NCI-H82 (cell line): ENCODE results near the gene KIAA1671.
"Not testable (repeated sequence)": the region's sequence is repeated elsewhere in the genome, so short reads cannot be mapped to it uniquely, and the experiment has no call there.

Source experiments
- DNase-seq: peaks from one replicate; lab custom pipeline; 2025; lab: John Stamatoyannopoulos, UW

Gene KIAA1671

DNA sequence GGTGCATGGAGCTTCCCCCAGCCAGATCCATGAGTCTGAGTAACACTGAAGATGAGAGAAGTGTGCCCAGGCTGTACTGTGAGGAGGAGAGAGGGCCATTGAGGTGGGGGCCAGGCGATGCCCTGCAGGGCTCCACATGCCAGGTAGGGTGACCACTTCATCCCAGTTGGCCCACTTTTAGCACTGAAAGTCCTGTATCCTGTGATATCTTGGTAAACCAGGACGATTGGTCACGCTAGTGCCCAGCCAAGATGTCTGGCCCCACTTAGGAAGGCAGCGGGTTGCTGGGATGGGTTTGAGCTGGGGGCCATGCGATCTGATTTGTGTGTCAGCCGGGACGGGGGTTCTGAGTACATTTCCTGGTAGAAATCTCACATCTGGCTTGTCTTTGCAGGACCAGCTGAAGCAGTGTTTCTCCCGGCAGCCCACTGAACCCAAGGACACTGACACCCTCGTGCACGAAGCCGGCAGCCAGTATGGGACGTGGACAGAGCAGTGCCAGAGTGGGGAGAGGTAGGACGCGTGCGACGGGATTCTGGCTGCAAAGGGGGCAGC, 218.0 kb downstream of the KIAA1671 start:
- DNase-seq, result no peak

DNA sequence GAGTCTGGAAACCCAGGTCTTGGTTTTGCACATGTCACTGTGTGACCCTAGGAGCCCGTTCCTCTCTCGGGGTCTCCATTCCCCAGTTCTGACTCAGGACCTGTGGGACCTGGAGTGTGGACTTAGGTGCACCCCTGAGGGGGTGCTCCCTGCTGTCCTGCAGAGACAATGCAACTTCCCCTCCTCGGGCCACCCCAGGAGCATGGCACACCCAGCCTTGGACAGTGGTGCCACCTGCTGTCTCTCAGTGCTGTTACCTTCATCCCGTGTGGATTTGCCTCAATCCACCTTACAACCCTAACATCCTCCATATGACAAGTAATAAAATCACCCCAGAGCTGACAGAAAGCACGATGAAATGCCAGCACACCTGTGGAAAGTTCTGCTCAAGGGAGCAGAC, 219.6 kb downstream of the KIAA1671 start:
- DNase-seq, result no peak

DNA sequence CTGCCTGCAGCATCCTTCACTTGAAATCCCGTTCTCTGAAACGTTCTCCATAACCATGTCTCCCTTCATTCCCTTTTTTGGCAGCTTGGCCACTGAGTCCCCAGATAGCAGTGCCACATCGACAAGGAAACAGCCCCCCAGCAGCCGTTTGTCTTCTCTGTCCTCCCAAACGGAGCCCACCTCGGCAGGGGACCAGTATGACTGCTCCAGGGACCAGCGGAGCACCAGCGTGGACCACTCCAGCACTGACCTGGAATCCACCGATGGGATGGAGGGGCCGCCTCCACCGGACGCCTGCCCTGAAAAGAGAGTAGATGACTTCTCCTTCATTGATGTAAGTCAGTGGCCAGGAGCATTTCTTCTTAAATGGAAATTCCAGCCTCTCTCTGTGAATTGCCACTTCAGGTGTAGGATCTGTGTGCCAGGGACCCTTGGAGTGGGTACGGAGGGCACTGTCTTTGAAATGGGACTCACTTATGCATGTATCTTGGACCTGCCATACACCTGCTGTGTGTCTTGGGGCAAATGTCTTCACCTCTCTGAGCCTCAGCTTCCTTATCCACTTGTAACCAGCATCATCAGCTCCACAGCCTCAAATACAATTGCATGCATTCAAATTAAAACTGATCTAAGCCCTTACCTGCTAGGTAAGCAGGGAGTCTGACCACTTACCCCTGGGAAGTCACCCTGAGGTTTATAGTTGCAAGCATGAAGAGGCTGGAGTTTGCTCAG, 221.8 kb downstream of the KIAA1671 start:
- DNase-seq, result no peak

DNA sequence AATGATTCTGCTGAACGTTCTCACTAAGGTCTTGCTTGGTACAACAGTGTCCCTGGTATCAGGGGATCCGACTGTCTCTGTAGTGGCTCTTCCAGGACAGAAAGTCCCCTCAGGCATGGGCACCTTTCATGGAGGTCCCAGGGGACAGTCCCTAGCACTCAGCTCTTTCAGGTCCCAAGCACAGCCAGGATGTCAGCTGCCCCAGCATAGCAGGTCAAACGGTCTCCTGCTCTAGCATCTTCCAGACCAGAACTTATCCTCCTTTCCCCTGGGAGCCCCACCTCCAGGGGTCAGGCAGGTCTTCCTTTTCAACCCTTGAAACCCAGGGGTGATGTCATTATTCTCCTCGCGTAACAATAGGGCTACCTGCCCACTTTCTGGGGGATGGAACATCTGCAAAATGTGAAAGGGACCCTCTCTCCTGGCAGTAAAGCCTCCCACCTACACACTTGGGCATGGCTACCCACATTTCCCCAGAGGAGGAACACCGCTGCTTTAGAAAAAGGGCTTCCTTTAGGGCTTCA, 222.4 kb downstream of the KIAA1671 start:
- no peak for DNase-seq

DNA sequence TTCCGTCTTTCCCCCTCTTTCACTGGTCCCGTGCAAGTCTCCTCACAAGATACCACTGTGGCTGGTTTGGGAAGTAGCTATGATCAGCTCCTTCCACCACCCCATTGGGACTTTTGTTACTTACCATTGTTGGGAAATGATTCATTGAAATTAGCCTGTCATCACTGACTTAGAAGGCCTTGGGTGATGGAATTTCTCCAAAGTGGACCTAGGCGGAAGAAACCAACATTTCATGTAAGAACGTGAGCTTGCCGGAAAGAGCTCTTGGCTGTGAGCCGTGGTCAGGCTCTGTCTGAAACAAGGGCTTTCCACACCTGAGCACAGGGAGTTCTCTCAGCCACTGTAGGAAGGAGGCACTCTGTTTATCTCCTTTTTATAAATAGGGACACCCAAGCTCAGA, 223.7 kb downstream of the KIAA1671 start:
- DNase-seq, result no peak

DNA sequence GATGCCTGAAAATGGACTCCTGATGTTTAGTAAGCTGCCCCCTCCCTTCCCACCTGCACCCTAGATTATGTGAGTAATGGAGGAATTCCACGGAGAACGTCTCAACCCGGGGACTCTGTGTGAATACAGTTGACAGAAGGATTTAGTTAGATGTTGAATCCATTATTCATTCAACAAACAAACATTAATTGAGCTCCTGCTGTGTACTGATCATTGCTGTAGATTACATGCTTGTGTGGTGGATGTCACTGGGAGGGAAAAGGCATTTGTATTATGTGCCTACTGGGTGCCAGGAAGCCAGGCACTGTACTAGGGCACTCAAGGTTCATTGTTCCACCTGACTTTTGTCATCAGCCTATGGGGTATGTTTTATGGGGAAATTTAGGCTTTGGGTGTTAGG, 224.3 kb downstream of the KIAA1671 start:
- DNase-seq, result no peak

DNA sequence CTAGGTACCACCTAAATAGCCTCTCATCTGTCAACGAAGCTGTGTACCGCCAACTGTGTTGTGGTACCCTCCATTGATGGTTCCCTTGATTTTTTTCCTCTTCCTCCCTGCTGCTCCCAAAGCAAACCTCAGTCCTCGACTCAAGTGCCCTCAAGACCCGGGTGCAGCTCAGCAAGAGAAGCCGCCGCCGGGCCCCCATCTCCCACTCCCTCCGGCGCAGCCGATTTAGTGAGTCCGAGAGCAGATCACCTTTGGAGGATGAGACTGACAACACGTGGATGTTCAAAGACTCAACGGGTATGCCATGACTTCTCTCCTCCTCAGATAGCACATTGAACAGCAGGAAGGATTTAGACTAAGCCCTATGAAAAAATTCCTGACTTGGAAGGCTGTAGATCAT, 224.7 kb downstream of the KIAA1671 start:
- DNase-seq, result no peak

DNA sequence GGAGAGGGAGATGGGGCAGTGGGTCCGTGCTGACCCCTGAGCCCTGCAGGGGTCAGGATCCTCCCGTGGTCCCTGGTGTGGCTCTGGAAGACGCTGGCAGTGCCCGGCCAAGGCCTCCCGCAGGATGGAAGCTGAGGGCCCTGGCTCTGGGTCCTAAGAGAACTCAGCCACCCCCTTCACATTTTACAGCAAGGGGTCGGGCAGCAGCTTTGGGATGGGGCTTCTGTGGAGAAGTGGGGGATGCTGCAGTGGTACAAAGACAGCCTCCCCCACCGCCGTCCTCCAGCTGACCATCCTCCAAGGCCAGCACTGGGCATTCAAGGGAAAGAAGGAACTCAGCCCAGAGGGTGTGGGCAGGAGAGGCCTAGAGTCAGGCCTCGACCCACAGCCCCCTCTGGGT, 225.4 kb downstream of the KIAA1671 start:
- DNase-seq, result no peak

DNA sequence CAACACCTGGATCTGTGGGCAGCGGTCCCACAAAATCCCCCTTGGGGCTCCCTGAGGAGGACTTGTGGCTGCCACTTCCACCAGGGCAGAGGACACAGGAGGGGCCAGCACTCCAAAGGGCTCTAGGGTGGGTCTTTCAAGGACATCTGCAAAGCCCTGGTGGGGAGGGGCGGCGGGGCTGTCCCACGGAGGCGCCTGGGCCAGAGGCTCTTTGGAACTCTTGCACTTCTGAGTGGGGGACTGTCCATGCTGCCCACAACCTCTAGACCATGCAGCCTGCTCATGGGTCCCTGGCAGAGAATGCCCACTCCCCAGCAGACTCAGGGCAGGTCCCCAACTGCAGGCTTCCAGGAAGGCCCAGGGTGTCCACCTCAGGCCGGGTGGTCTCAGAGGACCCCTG, 225.8 kb downstream of the KIAA1671 start:
- DNase-seq, result not testable (repeated sequence)

DNA sequence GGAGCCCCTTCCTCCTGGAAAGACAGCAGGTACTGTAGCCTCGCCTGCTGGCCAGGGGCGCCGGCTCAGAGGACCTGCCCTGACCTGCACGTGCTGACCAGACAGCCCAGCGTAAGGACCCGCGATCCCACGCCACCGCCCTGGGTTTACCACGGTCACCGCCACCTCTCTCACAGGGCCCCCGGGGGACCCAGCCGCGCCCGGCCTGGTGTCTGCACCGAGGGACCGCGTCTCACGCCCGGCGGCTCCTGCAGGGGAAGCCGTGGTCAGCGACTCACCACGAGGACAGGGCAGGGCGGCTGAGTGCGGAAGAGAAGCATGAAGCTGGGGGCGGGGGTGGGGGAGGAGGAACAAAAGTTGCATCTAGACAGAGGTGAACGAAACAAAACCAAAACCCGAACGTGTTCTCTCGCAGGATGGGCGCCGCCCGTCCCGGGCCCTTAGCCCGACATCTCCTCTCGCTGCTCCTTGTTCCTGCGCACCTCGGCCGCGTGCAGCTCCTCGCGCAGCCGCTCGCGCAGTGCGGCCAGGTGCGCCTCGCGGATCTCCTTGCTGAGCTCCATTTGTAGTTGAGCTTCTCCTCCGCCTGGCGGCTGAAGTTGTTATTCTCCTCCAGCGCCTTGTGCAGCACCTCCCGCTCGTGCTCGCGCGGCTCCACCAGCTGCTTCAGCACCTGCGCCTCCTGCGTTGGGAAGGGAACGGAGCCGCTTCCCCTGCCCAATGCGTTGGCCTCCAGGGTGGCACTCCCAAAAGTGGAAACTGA, 226.5 kb downstream of the KIAA1671 start:
- DNase-seq, result not testable (repeated sequence)

DNA sequence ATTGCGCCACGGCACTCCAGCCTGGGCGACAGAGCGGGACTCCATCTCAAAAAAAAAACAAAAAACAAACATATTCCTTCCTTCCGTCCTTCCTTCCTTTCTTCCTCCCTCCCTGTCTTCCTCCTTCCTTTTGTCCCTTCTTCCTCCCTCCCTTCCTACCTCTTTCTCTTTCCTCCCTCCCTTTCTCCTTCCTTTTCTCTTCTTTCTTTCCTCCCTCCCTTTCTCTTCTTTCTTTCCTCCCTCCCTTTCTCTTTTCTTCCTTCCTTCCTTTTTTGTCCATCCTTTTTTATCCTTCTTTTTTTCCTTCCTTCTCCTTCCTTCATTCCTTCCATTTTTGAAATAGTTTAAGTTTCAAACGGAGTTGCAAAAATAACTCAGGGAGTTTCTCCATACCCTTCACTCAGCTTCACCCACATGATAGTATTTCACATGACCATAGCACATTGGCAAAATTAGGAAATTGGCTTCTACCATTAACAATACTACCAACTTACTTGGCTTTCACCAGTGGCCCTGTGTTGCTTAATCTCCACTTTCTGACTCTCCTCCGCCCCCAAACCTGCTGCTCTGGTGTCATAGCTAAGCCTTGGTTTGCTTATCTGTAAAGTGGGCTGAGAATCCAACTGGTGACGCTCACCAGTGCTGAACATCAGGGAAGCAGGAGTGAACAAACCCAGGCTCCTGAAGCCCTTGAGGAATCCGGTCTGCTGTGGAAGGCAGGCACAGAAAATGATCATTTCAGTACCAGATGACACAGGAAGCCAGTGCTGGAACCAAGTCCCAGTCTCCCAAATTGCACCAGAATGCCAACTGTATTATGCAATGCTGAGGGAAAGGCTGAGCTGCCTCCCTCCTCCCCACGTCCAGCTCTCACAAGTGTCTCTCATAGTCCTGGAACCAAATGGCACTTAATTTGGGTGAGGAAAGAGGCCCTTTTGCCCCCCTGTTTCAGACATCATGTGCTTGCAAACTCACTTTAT, 229.9 kb downstream of the KIAA1671 start:
- no peak for DNase-seq

DNA sequence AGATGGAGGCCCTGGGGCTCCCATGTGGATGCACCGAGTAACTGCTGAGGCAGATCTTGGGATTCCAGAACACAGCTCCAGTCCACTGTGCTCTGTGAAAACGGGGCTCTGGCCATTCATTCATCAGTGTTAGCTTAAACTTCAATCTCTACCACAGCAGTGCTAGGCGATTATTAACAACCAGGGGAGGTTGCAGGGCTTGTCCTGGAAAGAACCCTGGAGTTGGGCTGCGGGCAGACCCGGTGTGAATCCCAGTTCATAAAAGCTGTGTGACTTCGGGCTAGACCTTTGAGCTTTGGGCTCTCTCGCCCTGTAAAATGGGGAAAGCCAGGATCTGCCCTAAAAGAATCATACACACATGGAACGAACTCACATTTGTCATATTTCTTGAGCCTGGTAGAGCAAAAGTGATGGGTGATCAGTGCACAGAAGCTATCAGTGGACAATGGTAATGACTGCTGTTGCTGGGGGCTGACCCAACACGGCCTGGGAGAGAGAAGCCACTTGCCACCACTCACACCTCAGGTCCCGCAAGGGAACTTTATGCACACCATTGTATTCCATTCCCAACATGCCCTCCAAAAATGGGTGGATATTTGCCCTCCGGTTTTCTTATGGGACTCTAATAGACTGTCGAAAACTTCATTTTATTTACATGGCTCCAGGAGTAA, 231.6 kb downstream of the KIAA1671 start:
- DNase-seq, result no peak

DNA sequence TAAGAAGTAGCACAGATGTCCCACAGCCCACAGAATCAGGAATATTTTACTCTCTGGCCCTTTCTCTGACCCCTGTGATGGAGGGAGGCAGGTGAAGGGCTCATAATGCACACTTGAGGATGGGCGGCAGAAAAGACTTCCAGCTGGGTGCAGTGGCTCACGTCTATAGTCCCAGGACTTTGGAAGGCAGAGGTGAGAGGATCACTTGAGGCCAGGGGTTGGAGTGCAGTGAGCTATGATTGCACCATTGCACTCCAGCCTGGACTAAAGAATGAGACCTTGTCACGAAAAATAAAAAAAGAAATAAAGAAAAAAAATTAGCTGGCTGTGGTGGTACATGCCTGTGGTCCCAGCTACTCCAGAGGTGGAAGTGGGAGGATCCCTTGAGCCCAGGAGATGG, 233.6 kb downstream of the KIAA1671 start:
- no peak for DNase-seq

DNA sequence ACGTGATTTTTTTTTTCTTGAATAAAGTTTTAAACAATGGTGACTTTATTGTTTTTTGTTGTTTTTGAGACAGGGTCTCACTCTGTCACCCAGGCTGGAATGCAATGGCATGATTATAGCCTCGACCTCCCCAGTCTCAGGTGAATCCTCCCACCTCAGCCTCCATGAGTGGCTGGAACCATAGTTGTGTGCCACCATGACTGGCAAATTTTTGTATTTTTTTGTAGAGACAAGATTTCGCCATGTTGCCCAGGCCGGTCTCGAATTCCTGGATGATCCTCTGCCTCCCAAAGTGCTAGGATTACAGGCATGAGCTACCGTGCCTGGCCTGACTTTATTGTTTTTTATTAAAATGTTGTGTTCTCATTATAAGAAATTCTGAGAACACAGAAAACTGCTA, 235.0 kb downstream of the KIAA1671 start:
- no peak for DNase-seq

DNA sequence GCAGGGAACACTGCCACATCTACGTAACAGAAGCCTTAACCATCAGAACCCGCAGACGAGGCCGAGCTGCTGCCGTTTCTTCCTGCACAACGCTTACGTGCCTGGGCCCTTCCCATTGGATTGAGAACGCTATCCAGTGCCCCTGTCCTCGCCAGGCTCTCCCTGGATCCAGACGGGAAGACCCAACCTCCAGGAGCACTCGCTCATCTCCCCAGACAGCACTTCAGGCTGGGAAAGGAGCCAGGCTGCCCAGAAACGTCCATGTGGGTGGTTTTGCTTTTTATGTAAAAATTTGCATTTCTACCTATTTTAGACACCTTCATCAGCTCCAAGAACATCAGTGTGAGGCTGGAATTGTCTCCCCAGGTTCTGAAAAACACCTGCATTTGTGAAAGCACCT, 239.9 kb downstream of the KIAA1671 start:
- no peak for DNase-seq

DNA sequence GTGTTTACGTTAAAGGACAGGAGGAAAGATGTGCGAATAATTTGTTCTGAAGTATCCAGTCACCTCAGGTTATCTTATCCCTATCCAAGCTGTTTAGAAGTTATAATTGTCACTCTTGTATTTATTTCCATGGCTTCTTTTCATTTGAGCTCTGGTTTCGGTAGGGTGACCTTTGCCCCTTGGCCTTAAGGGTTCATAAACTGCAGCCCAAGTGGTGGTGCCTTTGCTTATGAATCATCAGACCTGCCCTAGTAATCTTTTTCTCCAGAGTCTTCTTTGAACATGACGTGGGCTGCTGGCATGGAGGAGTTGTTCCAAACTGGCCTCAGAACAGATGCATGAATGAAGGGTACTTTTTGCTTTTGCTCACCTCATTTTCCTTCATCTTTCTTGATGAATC, 240.6 kb downstream of the KIAA1671 start:
- no peak for DNase-seq

DNA sequence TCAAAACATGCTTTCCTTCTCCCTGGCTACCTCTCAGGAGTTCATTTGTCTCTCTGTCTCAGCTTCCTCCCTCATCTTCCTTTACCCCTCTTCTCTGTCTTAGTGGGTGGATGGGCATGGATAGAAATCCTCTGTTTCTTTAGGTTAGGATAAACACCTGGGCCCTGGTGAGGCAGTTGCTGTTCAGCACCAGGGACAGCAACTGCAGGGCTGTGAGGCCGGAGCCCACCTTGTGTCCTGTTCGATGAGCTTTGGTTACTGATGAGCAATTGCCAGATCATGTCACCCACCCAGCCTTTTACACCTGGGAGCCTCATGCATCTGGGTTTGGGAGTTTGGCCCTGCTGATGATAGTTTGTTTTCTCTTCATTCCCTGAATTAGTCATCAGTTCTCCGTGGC, 241.0 kb downstream of the KIAA1671 start:
- DNase-seq, result no peak

DNA sequence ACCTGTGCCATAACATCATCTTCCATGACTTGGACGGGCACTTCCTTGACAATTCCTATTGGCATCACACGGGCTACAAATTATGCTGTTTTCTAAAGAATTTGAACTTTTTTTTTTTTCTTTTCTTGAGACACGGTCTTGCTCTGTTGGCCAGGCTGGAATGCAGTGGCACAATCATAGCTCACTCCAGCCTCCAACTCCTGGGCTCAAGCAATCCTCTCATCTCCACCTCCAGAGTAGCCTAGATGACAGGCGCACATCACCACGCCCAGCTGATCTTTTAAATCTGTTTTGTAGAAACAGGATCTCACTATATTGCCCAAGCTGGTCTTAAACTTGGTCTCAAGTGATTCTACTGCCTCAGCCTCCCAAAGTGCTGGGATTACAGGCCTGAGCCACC, 243.8 kb downstream of the KIAA1671 start:
- no peak for DNase-seq

DNA sequence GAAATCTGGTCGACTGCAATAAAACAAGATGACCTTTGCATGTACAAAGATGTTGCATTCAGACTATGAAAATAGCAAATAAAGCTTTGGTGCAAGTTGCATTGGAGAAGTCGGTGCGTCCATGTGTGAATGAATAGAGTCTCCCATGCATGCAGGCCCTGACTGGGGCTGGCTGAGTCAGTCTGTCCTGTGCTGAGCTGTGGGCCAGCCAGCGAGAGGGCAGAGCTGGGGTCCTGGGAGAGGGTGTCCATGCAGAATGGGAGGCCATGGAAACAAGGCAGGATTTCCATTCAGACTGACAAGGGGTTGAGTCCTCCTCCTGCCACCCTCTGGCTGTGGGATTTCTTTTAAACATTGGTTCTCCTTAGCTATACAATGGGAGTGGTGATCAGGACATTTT, 244.8 kb downstream of the KIAA1671 start:
- no peak for DNase-seq

DNA sequence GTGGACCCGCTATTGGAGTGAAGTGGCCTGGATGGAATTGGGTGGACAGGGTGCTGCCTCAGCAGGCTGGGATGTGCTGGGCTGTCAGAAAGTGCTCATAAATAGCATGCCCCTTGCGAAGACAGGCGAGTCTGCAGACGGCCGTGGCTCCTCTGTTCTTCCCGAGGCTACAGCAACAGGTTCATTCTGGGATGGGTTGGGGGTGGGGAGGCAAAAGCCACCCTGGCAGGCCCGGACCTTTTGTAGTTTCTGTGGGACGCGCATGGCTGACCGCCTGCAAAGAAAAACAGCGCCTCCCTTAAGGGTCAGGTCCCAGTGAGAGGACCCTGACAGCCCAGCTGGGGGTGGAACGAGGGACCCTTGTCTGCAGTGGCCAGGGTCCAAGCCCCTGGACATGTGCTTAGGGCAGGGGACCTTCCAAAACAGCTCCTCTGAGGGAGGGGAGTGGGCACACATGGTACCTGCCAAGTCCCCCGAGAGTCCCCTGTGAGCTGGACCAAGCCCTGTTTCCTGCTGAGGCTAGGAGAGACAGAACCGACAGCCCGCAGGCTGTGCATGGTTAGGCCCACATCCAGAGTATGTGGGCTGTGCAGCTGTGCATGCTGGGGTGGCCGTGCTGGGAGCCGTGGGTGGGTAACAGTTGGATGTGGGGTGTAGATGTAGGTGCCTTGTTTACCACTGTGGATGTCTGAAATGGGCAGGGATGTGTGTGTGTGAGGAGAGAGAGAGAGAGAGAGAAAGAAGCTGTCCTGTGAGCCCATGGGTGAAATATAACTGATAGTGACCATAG, 247.4 kb downstream of the KIAA1671 start, which contains the start of gene CRYBB3:
Gene CRYBB3 (plus strand): TSS at position 128 of the 790 bp plus-strand sequence. CDS start 1,539 bp downstream, outside the sequence.
- no peak for DNase-seq
